ENCODE measurements around the gene C1orf105. TPM values are rescaled to one million over a fixed set of nuclear protein-coding genes. Genes with fewer than 3 reads are reported as not detected.
"Not testable (repeated sequence)": the region's sequence is repeated elsewhere in the genome, so short reads cannot be mapped to it uniquely, and the experiment has no call there.

The C1orf105 gene
- total and polyA plus RNA-seq, 5 donors from 2014 or later = not detected

GRCh38 chr1:172494166-172494565, 73.7 kb downstream of the C1orf105 start:
- DNase-seq = no peak
- Mint-ChIP-seq H3K36me3 (no peaks in the 10 kb centered on the region), H3K27me3 (peaks cover 9% of the 10 kb centered on the region), H3K4me1 (no peaks in the 10 kb centered on the region), H3K27ac (no peak overlapping the region), H3K4me3 (no peak overlapping the region), H3K9me3 (no peaks in the 10 kb centered on the region)
- H3K27ac ChIP-seq (ENCODE audit: insufficient read depth, low read length, poor library complexity, severe bottlenecking) = no peak overlapping the region
- H3K4me1 ChIP-seq (ENCODE audit: control insufficient read depth, insufficient read depth, low read length, poor library complexity, severe bottlenecking) = no peaks in the 10 kb centered on the region
- ATAC-seq (ENCODE audit: low read depth in 2 of 2) = no peak
- H3K27me3 ChIP-seq (ENCODE audit: control insufficient read depth, insufficient read depth, low read length) = peaks cover 21% of the 10 kb centered on the region
- no peak overlapping the region for H3K4me3 ChIP-seq (ENCODE audit: low read depth, low read length)
- no peaks in the 10 kb centered on the region for H3K36me3 ChIP-seq (ENCODE audit: control insufficient read depth, insufficient read depth, low read length)
- no peaks in the 10 kb centered on the region for H3K9me3 ChIP-seq (ENCODE audit: control insufficient read depth in 2 of 2, low read length in 2 of 2)

DNA sequence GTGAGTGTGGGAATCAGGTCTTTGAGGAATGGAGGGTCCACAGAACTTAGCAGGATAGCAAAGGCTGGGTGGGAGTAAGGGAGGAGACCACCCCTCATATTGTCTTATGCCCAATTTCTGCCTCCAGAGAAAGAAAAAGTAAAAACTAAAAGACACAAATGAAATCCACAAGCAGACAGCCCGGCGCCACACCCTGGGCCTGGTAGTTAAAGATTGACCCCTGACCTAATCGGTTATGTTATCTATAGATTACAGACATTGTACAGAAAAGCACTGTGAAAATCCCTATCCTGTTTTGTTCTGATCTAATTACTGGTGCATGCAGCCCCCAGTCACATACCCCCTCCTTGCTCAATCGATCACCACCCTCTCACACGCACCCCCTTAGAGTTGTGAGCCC, 75.6 kb downstream of the C1orf105 start:
- H3K9me3 ChIP-seq (ENCODE audit: control insufficient read depth in 2 of 2, low read length in 2 of 2); H3K36me3 ChIP-seq (ENCODE audit: control insufficient read depth, insufficient read depth, low read length); ATAC-seq (ENCODE audit: low read depth in 2 of 2); H3K4me1 Mint-ChIP-seq; H3K9me3 Mint-ChIP-seq; H3K27ac Mint-ChIP-seq; DNase-seq; H3K4me3 Mint-ChIP-seq; H3K27ac ChIP-seq (ENCODE audit: insufficient read depth, low read length, poor library complexity, severe bottlenecking); H3K4me1 ChIP-seq (ENCODE audit: control insufficient read depth, insufficient read depth, low read length, poor library complexity, severe bottlenecking); H3K36me3 Mint-ChIP-seq; H3K27me3 Mint-ChIP-seq; H3K4me3 ChIP-seq (ENCODE audit: low read depth, low read length); H3K27me3 ChIP-seq (ENCODE audit: control insufficient read depth, insufficient read depth, low read length): not testable (repeated sequence)

- H3K27ac Mint-ChIP-seq = no peak overlapping the region
- H3K9me3 ChIP-seq (ENCODE audit: control insufficient read depth in 2 of 2, low read length in 2 of 2) = no peaks in the 10 kb centered on the region
- no peaks in the 10 kb centered on the region for H3K36me3 ChIP-seq (ENCODE audit: control insufficient read depth, insufficient read depth, low read length)
- H3K4me1 Mint-ChIP-seq = no peaks in the 10 kb centered on the region
- no peaks in the 10 kb centered on the region for H3K36me3 Mint-ChIP-seq
- no peak overlapping the region for H3K27ac ChIP-seq (ENCODE audit: insufficient read depth, low read length, poor library complexity, severe bottlenecking)
- H3K4me3 Mint-ChIP-seq = no peak overlapping the region
- no peaks in the 10 kb centered on the region for H3K4me1 ChIP-seq (ENCODE audit: control insufficient read depth, insufficient read depth, low read length, poor library complexity, severe bottlenecking)
- H3K27me3 ChIP-seq (ENCODE audit: control insufficient read depth, insufficient read depth, low read length) = peaks cover 7% of the 10 kb centered on the region
- DNase-seq (no peak), ATAC-seq (ENCODE audit: low read depth in 2 of 2) (no peak)
- H3K4me3 ChIP-seq (ENCODE audit: low read depth, low read length) = no peak overlapping the region
- H3K27me3 Mint-ChIP-seq = peaks cover 11% of the 10 kb centered on the region
- peaks cover 0 to 1% (median 0%) of the 10 kb centered on the region in 7 donors for H3K9me3 Mint-ChIP-seq
Measured at GRCh38 chr1:172496678-172497077, 76.2 kb downstream of the C1orf105 start.

GRCh38 chr1:172497230-172497629, 76.7 kb downstream of the C1orf105 start:
- no peaks in the 10 kb centered on the region for H3K4me1 Mint-ChIP-seq
- H3K27ac Mint-ChIP-seq = no peak overlapping the region
- ATAC-seq (ENCODE audit: low read depth in 2 of 2) (no peak), DNase-seq (no peak)
- Histone ChIP-seq H3K27ac (ENCODE audit: insufficient read depth, low read length, poor library complexity, severe bottlenecking) (no peak overlapping the region), H3K36me3 (ENCODE audit: control insufficient read depth, insufficient read depth, low read length) (no peaks in the 10 kb centered on the region), H3K4me3 (ENCODE audit: low read depth, low read length) (no peak overlapping the region), H3K4me1 (ENCODE audit: control insufficient read depth, insufficient read depth, low read length, poor library complexity, severe bottlenecking) (no peaks in the 10 kb centered on the region), H3K9me3 (ENCODE audit: control insufficient read depth in 2 of 2, low read length in 2 of 2) (no peaks in the 10 kb centered on the region), H3K27me3 (ENCODE audit: control insufficient read depth, insufficient read depth, low read length) (peaks cover 3% of the 10 kb centered on the region)
- no peaks in the 10 kb centered on the region for H3K36me3 Mint-ChIP-seq
- peaks cover 0 to 2% (median 0%) of the 10 kb centered on the region in 7 donors for H3K9me3 Mint-ChIP-seq
- no peak overlapping the region for H3K4me3 Mint-ChIP-seq
- peaks cover 13% of the 10 kb centered on the region for H3K27me3 Mint-ChIP-seq

DNA sequence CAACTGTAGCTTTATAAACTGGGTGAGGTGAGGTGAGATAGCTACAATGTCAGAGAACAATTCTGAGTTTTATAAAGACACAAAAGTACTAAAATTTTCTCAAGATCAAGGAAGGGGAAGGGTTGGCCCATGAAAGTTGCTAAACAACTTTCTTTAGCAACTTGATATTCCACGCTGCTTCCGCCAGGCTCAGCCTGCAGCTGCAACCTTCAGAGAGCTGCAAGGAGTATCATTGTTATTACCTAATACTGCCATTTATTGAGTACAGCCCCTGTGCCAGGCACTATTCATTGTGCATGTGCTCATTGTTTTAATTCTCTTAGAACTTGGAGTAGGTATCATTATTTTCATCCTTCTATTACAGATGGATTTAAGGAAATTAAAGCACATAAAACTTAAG, 78.4 kb downstream of the C1orf105 start:
- H3K9me3 Mint-ChIP-seq = peaks cover 0 to 2% (median 0%) of the 10 kb centered on the region in 7 donors
- H3K4me3 Mint-ChIP-seq = no peak overlapping the region
- Histone ChIP-seq H3K9me3 (ENCODE audit: control insufficient read depth in 2 of 2, low read length in 2 of 2) (no peaks in the 10 kb centered on the region), H3K36me3 (ENCODE audit: control insufficient read depth, insufficient read depth, low read length) (no peaks in the 10 kb centered on the region), H3K4me1 (ENCODE audit: control insufficient read depth, insufficient read depth, low read length, poor library complexity, severe bottlenecking) (no peaks in the 10 kb centered on the region), H3K4me3 (ENCODE audit: low read depth, low read length) (no peak overlapping the region), H3K27ac (ENCODE audit: insufficient read depth, low read length, poor library complexity, severe bottlenecking) (no peak overlapping the region), H3K27me3 (ENCODE audit: control insufficient read depth, insufficient read depth, low read length) (peaks cover 3% of the 10 kb centered on the region)
- peaks cover 13% of the 10 kb centered on the region for H3K27me3 Mint-ChIP-seq
- no peaks in the 10 kb centered on the region for H3K4me1 Mint-ChIP-seq
- DNase-seq (no peak), ATAC-seq (ENCODE audit: low read depth in 2 of 2) (no peak)
- H3K27ac Mint-ChIP-seq = no peak overlapping the region
- H3K36me3 Mint-ChIP-seq = no peaks in the 10 kb centered on the region

DNA sequence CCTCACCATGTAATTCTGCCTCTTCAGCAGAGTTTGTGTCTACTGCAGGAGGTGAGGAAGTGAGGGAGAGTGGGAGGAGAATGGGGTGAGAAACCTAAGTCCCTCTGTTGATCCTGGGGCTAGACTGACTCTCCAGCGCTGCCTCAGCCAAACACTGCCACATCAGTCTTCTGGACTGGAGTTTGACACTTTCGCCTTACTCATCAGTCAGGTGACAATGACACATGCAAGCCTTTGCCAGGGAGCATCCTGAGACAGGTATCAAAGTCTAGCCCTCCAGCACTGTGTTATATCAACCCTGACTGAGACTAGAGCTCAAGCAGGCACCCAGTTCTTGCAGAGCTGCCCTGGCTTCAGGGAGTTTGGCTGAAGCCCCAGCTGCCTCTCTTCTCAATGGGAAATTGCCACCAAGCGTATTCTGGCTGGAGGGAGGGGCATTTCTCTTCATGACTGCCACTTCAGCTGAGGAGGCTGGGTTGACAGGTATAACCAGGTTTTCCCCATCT, 79.2 kb downstream of the C1orf105 start:
- Mint-ChIP-seq H3K9me3 (peaks cover 0 to 2% (median 0%) of the 10 kb centered on the region in 7 donors), H3K27me3 (peaks cover 13% of the 10 kb centered on the region), H3K36me3 (no peaks in the 10 kb centered on the region), H3K4me1 (no peaks in the 10 kb centered on the region), H3K27ac (no peak overlapping the region), H3K4me3 (no peak overlapping the region)
- Histone ChIP-seq H3K4me1 (ENCODE audit: control insufficient read depth, insufficient read depth, low read length, poor library complexity, severe bottlenecking) (no peaks in the 10 kb centered on the region), H3K27me3 (ENCODE audit: control insufficient read depth, insufficient read depth, low read length) (peaks cover 9% of the 10 kb centered on the region), H3K27ac (ENCODE audit: insufficient read depth, low read length, poor library complexity, severe bottlenecking) (no peak overlapping the region), H3K36me3 (ENCODE audit: control insufficient read depth, insufficient read depth, low read length) (no peaks in the 10 kb centered on the region), H3K4me3 (ENCODE audit: low read depth, low read length) (no peak overlapping the region), H3K9me3 (ENCODE audit: control insufficient read depth in 2 of 2, low read length in 2 of 2) (no peaks in the 10 kb centered on the region)
- ATAC-seq (ENCODE audit: low read depth in 2 of 2) = peak in 1 of 2 donors; percentile 31
- no peak for DNase-seq

DNA sequence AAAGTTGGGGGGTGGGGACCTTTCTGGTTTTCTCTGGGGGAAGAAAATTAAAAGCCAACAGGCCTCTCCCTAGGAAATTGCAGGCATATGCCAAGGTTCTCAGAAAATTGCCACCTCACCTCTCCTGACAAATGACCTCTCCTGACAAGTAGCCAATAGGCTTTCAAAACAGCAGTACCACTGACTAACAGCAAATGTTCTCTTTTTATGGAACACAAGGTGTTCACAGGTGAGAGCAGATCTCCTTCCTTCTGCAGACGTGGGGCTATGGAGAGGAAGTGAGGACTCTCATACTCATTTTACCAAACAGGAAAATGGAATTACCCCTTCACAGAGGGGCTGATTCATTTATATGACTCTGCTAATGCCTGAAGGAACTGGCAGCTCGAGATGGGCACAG, 79.7 kb downstream of the C1orf105 start:
- ATAC-seq (ENCODE audit: low read depth in 2 of 2) (no peak), DNase-seq (no peak)
- Mint-ChIP-seq H3K36me3 (no peaks in the 10 kb centered on the region), H3K4me3 (no peak overlapping the region), H3K9me3 (peaks cover 0 to 2% (median 0%) of the 10 kb centered on the region in 7 donors), H3K4me1 (no peaks in the 10 kb centered on the region), H3K27me3 (peaks cover 13% of the 10 kb centered on the region), H3K27ac (no peak overlapping the region)
- Histone ChIP-seq H3K4me3 (ENCODE audit: low read depth, low read length) (no peak overlapping the region), H3K27me3 (ENCODE audit: control insufficient read depth, insufficient read depth, low read length) (peaks cover 13% of the 10 kb centered on the region), H3K4me1 (ENCODE audit: control insufficient read depth, insufficient read depth, low read length, poor library complexity, severe bottlenecking) (no peaks in the 10 kb centered on the region), H3K9me3 (ENCODE audit: control insufficient read depth in 2 of 2, low read length in 2 of 2) (no peaks in the 10 kb centered on the region), H3K27ac (ENCODE audit: insufficient read depth, low read length, poor library complexity, severe bottlenecking) (no peak overlapping the region), H3K36me3 (ENCODE audit: control insufficient read depth, insufficient read depth, low read length) (no peaks in the 10 kb centered on the region)

GRCh38 chr1:172507741-172508140, 87.3 kb downstream of the C1orf105 start:
- H3K4me3 ChIP-seq (ENCODE audit: low read depth, low read length) = no peak overlapping the region
- H3K4me1 Mint-ChIP-seq = no peaks in the 10 kb centered on the region
- no peaks in the 10 kb centered on the region for H3K36me3 Mint-ChIP-seq
- DNase-seq (no peak), ATAC-seq (ENCODE audit: low read depth in 2 of 2) (no peak)
- H3K36me3 ChIP-seq (ENCODE audit: control insufficient read depth, insufficient read depth, low read length) = no peaks in the 10 kb centered on the region
- H3K27ac Mint-ChIP-seq = no peak overlapping the region
- H3K4me1 ChIP-seq (ENCODE audit: control insufficient read depth, insufficient read depth, low read length, poor library complexity, severe bottlenecking) = no peaks in the 10 kb centered on the region
- H3K9me3 ChIP-seq (ENCODE audit: control insufficient read depth in 2 of 2, low read length in 2 of 2) = no peaks in the 10 kb centered on the region
- no peak overlapping the region for H3K27ac ChIP-seq (ENCODE audit: insufficient read depth, low read length, poor library complexity, severe bottlenecking)
- H3K4me3 Mint-ChIP-seq = no peak overlapping the region
- H3K27me3 Mint-ChIP-seq = peaks cover 13% of the 10 kb centered on the region
- H3K27me3 ChIP-seq (ENCODE audit: control insufficient read depth, insufficient read depth, low read length) = peaks cover 19% of the 10 kb centered on the region
- H3K9me3 Mint-ChIP-seq = peaks cover 0 to 6% (median 0%) of the 10 kb centered on the region in 7 donors

Measured in CD4-positive, CD25-positive, alpha-beta regulatory T cell (primary cell).